SK-N-SH (cell line): ENCODE data around the gene SIGLEC1. TPM values are rescaled to one million over a fixed set of nuclear protein-coding genes. Genes with fewer than 3 reads are reported as not detected.

ENCODE experiments used
- CTCF ChIA-PET: fragments of 300-600, 350-600 bp; formaldehyde crosslinking; extraction: SDS; loops from one replicate; lab custom pipeline; 2021; lab: Yijun Ruan, JAX
- POLR2A ChIA-PET: fragments of 350-600 bp; sonication (Branson Sonifier 250); formaldehyde crosslinking; extraction: SDS; loops from one replicate; lab custom pipeline; 2020; ENCODE audit warnings: antibody characterized with exemption, inconsistent platforms; lab: Yijun Ruan, JAX
- DNase-seq: peaks from one replicate; pipeline ENCODE4 v3.0.0; 2012
- H2AFZ ChIP-seq: fragments of 200-600 bp; sonication (generic); 2 replicates; pipeline ENCODE4 v1.8.1; 2016; ENCODE audit warnings: antibody characterized with exemption, mild to moderate bottlenecking, low read depth
- H3F3A ChIP-seq: fragments of 200-600 bp; sonication (generic); replicated peaks from 2 replicates; pipeline ENCODE3; 2016; ENCODE audit warnings: antibody characterized with exemption, mild to moderate bottlenecking; ENCODE audit not compliant: insufficient read depth
- H3K27ac ChIP-seq, 2 experiments: fragments of 200-500 bp in 1 of 2; fragments of 200-600 bp in 1 of 2; sonication (Bioruptor generic) in 1 of 2; sonication (generic), shearing (Covaris generic) in 1 of 2; 2 replicates each; pipeline versions ENCODE4 v1.5.1 to v1.6.1; 2014 to 2016; ENCODE audit warnings: low read depth in 2 of 2, inconsistent platforms in 1 of 2, low read length in 1 of 2, mild to moderate bottlenecking in 1 of 2, mixed read lengths in 1 of 2
- H3K27me3 ChIP-seq: fragments of 200-600 bp; sonication (generic), shearing (Covaris generic); 2 replicates; pipeline ENCODE4 v1.6.1; 2016; ENCODE audit warnings: mixed run types; ENCODE audit not compliant: insufficient read depth
- H3K36me3 ChIP-seq, 2 experiments: fragments of 200-500 bp in 1 of 2; fragments of 200-600 bp in 1 of 2; sonication (Bioruptor generic) in 1 of 2; sonication (generic) in 1 of 2; replicated peaks in 1 of 2; 2 replicates each; pipeline versions ENCODE3 to v1.5.1; 2014 to 2016; ENCODE audit warnings: low read length in 1 of 2, mild to moderate bottlenecking in 1 of 2; ENCODE audit not compliant: insufficient read depth in 2 of 2, control insufficient read depth in 1 of 2
- H3K4me1 ChIP-seq, 2 experiments: fragments of 200-500 bp in 1 of 2; fragments of 200-600 bp in 1 of 2; sonication (Bioruptor generic) in 1 of 2; sonication (generic), shearing (Covaris generic) in 1 of 2; 2 replicates each; pipeline versions ENCODE4 v1.5.1 to v1.6.1; 2014 to 2016; ENCODE audit warnings: low read depth in 1 of 2, low read length in 1 of 2, mixed run types in 1 of 2; ENCODE audit not compliant: insufficient read depth in 2 of 2, control insufficient read depth in 1 of 2
- H3K4me2 ChIP-seq: fragments of 200-600 bp; sonication (generic), shearing (Covaris generic); 2 replicates; pipeline ENCODE4 v1.6.1; 2017; ENCODE audit warnings: mixed run types
- H3K4me3 ChIP-seq, 2 experiments: fragments of 200-500 bp in 1 of 2; fragments of 200-600 bp in 1 of 2; sonication (Bioruptor generic) in 1 of 2; sonication (generic), shearing (Covaris generic) in 1 of 2; 2 replicates each; pipeline versions ENCODE4 v1.5.1 to v1.8.1; 2014 to 2016; ENCODE audit warnings: low read depth in 2 of 2, inconsistent platforms in 1 of 2, low read length in 1 of 2, mild to moderate bottlenecking in 1 of 2, mixed read lengths in 1 of 2, moderate library complexity in 1 of 2
- H3K79me2 ChIP-seq: fragments of 200-600 bp; sonication (generic); 2 replicates; pipeline ENCODE4 v1.8.1; 2017; ENCODE audit warnings: mild to moderate bottlenecking; ENCODE audit not compliant: insufficient read depth
- H3K9ac ChIP-seq: fragments of 200-600 bp; sonication (generic); 2 replicates; pipeline ENCODE4 v1.6.1; 2017; ENCODE audit warnings: mixed run types
- H3K9me2 ChIP-seq: fragments of 200-600 bp; sonication (generic); 2 replicates; pipeline ENCODE4 v1.6.1; 2017; ENCODE audit warnings: mixed run types
- H3K9me3 ChIP-seq: fragments of 200-600 bp; sonication (generic); 2 replicates; pipeline ENCODE4 v1.6.1; 2017; ENCODE audit warnings: mixed run types, mild to moderate bottlenecking, moderate library complexity
- H4K20me1 ChIP-seq: fragments of 200-600 bp; sonication (generic); 2 replicates; pipeline ENCODE4 v1.6.1; 2017; ENCODE audit warnings: mild to moderate bottlenecking, mixed run types; ENCODE audit not compliant: insufficient read depth
- ELF1 ChIP-seq: IDR thresholded peaks from 2 replicates; pipeline ENCODE4 v1.4.0; 2012
- EZH2phosphoT487 ChIP-seq: fragments of 200-600 bp; sonication (generic); IDR thresholded peaks from 2 replicates; pipeline ENCODE4 v1.6.1; 2017; ENCODE audit warnings: low read depth, mixed run types, mild to moderate bottlenecking, antibody characterized with exemption, moderate library complexity, borderline replicate concordance
- FOSL2 ChIP-seq: IDR thresholded peaks from 2 replicates; pipeline ENCODE4 v1.4.0; 2012; ENCODE audit warnings: low read depth, mild to moderate bottlenecking, moderate library complexity, borderline replicate concordance
- GABPA ChIP-seq: IDR thresholded peaks from 2 replicates; pipeline ENCODE4 v1.4.0; 2012; ENCODE audit warnings: low read depth, mild to moderate bottlenecking
- GATA2 ChIP-seq: sonication (generic); formaldehyde crosslinking; IDR thresholded peaks from 2 replicates; pipeline ENCODE4 v1.5.0; 2020; ENCODE audit warnings: mild to moderate bottlenecking, missing genetic modification reagents
- RAD21 ChIP-seq: IDR thresholded peaks from 2 replicates; pipeline ENCODE4 v1.6.1; 2012; ENCODE audit warnings: mild to moderate bottlenecking, low read length
- RFX5 ChIP-seq: IDR thresholded peaks from 2 replicates; pipeline ENCODE4 v1.6.1; 2012; ENCODE audit warnings: mild to moderate bottlenecking, improper control_type of control experiment, low read length
- RXRA ChIP-seq: IDR thresholded peaks from 2 replicates; pipeline ENCODE4 v1.4.0; 2012; ENCODE audit warnings: low read depth, mild to moderate bottlenecking, borderline replicate concordance
- SIN3A ChIP-seq: IDR thresholded peaks from 2 replicates; pipeline ENCODE4 v1.6.1; 2012; ENCODE audit warnings: low read depth, mild to moderate bottlenecking, low read length, moderate library complexity, borderline replicate concordance
- TCF12 ChIP-seq: IDR thresholded peaks from 2 replicates; pipeline ENCODE4 v1.4.0; 2012
- TEAD4 ChIP-seq: IDR thresholded peaks from 2 replicates; pipeline ENCODE4 v1.4.0; 2012; ENCODE audit warnings: mild to moderate bottlenecking, borderline replicate concordance; ENCODE audit not compliant: insufficient read depth
- YY1 ChIP-seq: IDR thresholded peaks from 2 replicates; pipeline ENCODE4 v1.4.0; 2012; ENCODE audit warnings: low read depth, mild to moderate bottlenecking
- WGBS: methylation state at CpG from one replicate; pipeline ENCODE4 v1.1.6; 2017; ENCODE audit warnings: low lambda C conversion rate; 5-methylcytosine and 5-hydroxymethylcytosine counted together
- polyA plus RNA-seq, 3 experiments: library from polyadenylated mRNA; depleted of rRNA; stranded (reverse); fragments of >200 nt; gene quantifications; 2 replicates each; pipeline ENCODE4 v1.2.3, GENCODE V29; 2012
- TF ChIP-seq, protein P1 (sequence below): fragments of 200-600 bp; sonication (generic); IDR thresholded peaks from 2 replicates; pipeline ENCODE4 v1.6.1; 2017; ENCODE audit warnings: antibody characterized with exemption, mild to moderate bottlenecking, moderate library complexity
- TF ChIP-seq, protein P2 (sequence below): fragments of 150-350 bp; IDR thresholded peaks from 2 replicates; pipeline ENCODE4 v1.6.1; 2017; ENCODE audit warnings: antibody characterized with exemption, low read length, low read depth, borderline replicate concordance
- TF ChIP-seq, protein P3 (sequence below): IDR thresholded peaks from 2 replicates; pipeline ENCODE4 v1.4.0; 2012; ENCODE audit warnings: low read depth
- TF ChIP-seq, protein P4 (sequence below): fragments of 150-350 bp; IDR thresholded peaks from 2 replicates; pipeline ENCODE4 v1.6.1; 2016; ENCODE audit warnings: mild to moderate bottlenecking, low read depth, low read length
- TF ChIP-seq, protein P5 (sequence below): IDR thresholded peaks from 2 replicates; pipeline ENCODE4 v1.4.0; 2012; ENCODE audit warnings: low read depth, borderline replicate concordance
- TF ChIP-seq, protein P6 (sequence below): IDR thresholded peaks from 2 replicates; pipeline ENCODE4 v1.6.1; 2012; ENCODE audit warnings: mild to moderate bottlenecking, low read depth, low read length, moderate library complexity
- TF ChIP-seq, protein P7 (sequence below): IDR thresholded peaks from 2 replicates; pipeline ENCODE4; 2012
- TF ChIP-seq, protein P8 (sequence below): IDR thresholded peaks from 2 replicates; pipeline ENCODE4 v1.4.0; 2012; ENCODE audit warnings: low read depth, borderline replicate concordance

SIGLEC1 gene
- polyA plus RNA-seq, 1 of the 3 experiments (the other 2 are of a cell fraction): not detected

DNA sequence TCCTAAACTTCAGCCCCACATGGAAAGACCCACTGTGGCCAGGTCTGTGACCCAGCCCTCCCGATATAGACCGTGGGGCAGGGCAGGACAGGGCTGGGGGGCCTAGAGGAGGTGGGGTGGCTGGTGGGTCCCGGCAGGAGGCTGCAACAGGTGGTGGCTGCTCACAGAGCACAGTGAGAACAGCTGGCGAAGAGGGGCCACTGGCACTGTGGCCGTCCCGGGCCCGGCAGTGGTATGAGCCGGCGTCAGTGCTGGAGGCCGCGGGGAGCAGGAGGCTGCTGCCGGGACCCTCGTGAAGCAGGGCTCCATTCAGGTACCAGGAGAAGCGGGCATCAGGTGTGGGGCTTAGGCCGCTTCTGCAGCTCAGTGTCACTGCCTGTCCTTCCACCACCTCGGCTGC lies 13.4 kb downstream of the SIGLEC1 start:
- H3K27ac ChIP-seq: no peak overlapping the region
- no peak overlapping the region for H3K9ac ChIP-seq
- H3K36me3 ChIP-seq: no peaks in the 10 kb centered on the region
- no peaks in the 10 kb centered on the region for H4K20me1 ChIP-seq
- no peak overlapping the region for H3K4me3 ChIP-seq
- no peaks in the 10 kb centered on the region for H3K9me2 ChIP-seq
- no peaks in the 10 kb centered on the region for H3K79me2 ChIP-seq
- H2AFZ ChIP-seq: no peak overlapping the region
- H3K9me3 ChIP-seq: no peaks in the 10 kb centered on the region
- H3K27me3 ChIP-seq: no peaks in the 10 kb centered on the region
- POLR2A ChIA-PET: no interaction called here
- CTCF ChIA-PET: interaction anchor here (0.7 to 5.8 kb wide), 7 partner anchors 8 to 136 kb away, joined by 3 to 58 read pairs (median 3); no protein-coding TSS in a partner anchor
- 60% methylated on average over 5 of the region's 16 CpGs for WGBS
- no peaks in the 10 kb centered on the region for H3K4me1 ChIP-seq
- TF ChIP-seq, protein P1, sequence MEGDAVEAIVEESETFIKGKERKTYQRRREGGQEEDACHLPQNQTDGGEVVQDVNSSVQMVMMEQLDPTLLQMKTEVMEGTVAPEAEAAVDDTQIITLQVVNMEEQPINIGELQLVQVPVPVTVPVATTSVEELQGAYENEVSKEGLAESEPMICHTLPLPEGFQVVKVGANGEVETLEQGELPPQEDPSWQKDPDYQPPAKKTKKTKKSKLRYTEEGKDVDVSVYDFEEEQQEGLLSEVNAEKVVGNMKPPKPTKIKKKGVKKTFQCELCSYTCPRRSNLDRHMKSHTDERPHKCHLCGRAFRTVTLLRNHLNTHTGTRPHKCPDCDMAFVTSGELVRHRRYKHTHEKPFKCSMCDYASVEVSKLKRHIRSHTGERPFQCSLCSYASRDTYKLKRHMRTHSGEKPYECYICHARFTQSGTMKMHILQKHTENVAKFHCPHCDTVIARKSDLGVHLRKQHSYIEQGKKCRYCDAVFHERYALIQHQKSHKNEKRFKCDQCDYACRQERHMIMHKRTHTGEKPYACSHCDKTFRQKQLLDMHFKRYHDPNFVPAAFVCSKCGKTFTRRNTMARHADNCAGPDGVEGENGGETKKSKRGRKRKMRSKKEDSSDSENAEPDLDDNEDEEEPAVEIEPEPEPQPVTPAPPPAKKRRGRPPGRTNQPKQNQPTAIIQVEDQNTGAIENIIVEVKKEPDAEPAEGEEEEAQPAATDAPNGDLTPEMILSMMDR: no peak
- no peak for TF ChIP-seq YY1
- TF ChIP-seq, protein P2, sequence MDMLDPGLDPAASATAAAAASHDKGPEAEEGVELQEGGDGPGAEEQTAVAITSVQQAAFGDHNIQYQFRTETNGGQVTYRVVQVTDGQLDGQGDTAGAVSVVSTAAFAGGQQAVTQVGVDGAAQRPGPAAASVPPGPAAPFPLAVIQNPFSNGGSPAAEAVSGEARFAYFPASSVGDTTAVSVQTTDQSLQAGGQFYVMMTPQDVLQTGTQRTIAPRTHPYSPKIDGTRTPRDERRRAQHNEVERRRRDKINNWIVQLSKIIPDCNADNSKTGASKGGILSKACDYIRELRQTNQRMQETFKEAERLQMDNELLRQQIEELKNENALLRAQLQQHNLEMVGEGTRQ: no peak
- TF ChIP-seq, protein P3, sequence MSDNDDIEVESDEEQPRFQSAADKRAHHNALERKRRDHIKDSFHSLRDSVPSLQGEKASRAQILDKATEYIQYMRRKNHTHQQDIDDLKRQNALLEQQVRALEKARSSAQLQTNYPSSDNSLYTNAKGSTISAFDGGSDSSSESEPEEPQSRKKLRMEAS: no peak
- TF ChIP-seq RAD21: no peak
- TF ChIP-seq EZH2phosphoT487: no peak
- no peak for TF ChIP-seq GATA2 (CRISPR knock-in tag)
- no peak for TF ChIP-seq TEAD4
- TF ChIP-seq, protein P4, sequence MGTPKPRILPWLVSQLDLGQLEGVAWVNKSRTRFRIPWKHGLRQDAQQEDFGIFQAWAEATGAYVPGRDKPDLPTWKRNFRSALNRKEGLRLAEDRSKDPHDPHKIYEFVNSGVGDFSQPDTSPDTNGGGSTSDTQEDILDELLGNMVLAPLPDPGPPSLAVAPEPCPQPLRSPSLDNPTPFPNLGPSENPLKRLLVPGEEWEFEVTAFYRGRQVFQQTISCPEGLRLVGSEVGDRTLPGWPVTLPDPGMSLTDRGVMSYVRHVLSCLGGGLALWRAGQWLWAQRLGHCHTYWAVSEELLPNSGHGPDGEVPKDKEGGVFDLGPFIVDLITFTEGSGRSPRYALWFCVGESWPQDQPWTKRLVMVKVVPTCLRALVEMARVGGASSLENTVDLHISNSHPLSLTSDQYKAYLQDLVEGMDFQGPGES: no peak
- TF ChIP-seq, protein P5, sequence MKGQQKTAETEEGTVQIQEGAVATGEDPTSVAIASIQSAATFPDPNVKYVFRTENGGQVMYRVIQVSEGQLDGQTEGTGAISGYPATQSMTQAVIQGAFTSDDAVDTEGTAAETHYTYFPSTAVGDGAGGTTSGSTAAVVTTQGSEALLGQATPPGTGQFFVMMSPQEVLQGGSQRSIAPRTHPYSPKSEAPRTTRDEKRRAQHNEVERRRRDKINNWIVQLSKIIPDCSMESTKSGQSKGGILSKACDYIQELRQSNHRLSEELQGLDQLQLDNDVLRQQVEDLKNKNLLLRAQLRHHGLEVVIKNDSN: no peak
- TF ChIP-seq SIN3A: no peak
- TF ChIP-seq, protein P6, sequence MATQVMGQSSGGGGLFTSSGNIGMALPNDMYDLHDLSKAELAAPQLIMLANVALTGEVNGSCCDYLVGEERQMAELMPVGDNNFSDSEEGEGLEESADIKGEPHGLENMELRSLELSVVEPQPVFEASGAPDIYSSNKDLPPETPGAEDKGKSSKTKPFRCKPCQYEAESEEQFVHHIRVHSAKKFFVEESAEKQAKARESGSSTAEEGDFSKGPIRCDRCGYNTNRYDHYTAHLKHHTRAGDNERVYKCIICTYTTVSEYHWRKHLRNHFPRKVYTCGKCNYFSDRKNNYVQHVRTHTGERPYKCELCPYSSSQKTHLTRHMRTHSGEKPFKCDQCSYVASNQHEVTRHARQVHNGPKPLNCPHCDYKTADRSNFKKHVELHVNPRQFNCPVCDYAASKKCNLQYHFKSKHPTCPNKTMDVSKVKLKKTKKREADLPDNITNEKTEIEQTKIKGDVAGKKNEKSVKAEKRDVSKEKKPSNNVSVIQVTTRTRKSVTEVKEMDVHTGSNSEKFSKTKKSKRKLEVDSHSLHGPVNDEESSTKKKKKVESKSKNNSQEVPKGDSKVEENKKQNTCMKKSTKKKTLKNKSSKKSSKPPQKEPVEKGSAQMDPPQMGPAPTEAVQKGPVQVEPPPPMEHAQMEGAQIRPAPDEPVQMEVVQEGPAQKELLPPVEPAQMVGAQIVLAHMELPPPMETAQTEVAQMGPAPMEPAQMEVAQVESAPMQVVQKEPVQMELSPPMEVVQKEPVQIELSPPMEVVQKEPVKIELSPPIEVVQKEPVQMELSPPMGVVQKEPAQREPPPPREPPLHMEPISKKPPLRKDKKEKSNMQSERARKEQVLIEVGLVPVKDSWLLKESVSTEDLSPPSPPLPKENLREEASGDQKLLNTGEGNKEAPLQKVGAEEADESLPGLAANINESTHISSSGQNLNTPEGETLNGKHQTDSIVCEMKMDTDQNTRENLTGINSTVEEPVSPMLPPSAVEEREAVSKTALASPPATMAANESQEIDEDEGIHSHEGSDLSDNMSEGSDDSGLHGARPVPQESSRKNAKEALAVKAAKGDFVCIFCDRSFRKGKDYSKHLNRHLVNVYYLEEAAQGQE: no peak
- TF ChIP-seq RFX5: no peak
- TF ChIP-seq, protein P7, sequence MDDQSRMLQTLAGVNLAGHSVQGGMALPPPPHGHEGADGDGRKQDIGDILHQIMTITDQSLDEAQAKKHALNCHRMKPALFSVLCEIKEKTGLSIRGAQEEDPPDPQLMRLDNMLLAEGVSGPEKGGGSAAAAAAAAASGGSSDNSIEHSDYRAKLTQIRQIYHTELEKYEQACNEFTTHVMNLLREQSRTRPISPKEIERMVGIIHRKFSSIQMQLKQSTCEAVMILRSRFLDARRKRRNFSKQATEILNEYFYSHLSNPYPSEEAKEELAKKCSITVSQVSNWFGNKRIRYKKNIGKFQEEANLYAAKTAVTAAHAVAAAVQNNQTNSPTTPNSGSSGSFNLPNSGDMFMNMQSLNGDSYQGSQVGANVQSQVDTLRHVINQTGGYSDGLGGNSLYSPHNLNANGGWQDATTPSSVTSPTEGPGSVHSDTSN: no peak
- TF ChIP-seq RXRA: no peak
- no peak for TF ChIP-seq TCF12
- no peak for TF ChIP-seq GABPA
- TF ChIP-seq ELF1: no peak
- TF ChIP-seq FOSL2: no peak
- TF ChIP-seq, protein P8, sequence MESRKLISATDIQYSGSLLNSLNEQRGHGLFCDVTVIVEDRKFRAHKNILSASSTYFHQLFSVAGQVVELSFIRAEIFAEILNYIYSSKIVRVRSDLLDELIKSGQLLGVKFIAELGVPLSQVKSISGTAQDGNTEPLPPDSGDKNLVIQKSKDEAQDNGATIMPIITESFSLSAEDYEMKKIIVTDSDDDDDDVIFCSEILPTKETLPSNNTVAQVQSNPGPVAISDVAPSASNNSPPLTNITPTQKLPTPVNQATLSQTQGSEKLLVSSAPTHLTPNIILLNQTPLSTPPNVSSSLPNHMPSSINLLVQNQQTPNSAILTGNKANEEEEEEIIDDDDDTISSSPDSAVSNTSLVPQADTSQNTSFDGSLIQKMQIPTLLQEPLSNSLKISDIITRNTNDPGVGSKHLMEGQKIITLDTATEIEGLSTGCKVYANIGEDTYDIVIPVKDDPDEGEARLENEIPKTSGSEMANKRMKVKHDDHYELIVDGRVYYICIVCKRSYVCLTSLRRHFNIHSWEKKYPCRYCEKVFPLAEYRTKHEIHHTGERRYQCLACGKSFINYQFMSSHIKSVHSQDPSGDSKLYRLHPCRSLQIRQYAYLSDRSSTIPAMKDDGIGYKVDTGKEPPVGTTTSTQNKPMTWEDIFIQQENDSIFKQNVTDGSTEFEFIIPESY: no peak
- DNase-seq: no peak
- no peaks in the 10 kb centered on the region for H3F3A ChIP-seq
- H3K4me2 ChIP-seq: no peak overlapping the region
